Lung (tissue), 12 donors: ENCODE data around the gene OR6K3. TPM values are rescaled to one million over a fixed set of nuclear protein-coding genes. Genes with fewer than 3 reads are reported as not detected.

Experiments used
- ATAC-seq: fragments of 200-7000 bp; cut with Tn5 transposase; one replicate; pipeline ENCODE4 v1.9.1; 2020; ENCODE audit warnings: moderate number of reproducible peaks; ENCODE audit not compliant: insufficient read depth, low FRiP score
- DNase-seq, 3 donors: peaks; one replicate each; pipeline ENCODE4 v3.0.0-alpha.2; 2013 to 2017
- H3K27ac ChIP-seq, 2 donors: one replicate each; pipeline ENCODE4 v1.5.1; 2013; ENCODE audit warnings: mild to moderate bottlenecking in 2 of 2, moderate library complexity in 2 of 2, control low read depth in 1 of 2, inconsistent platforms in 1 of 2, low read depth in 1 of 2, low read length in 1 of 2
- H3K27me3 ChIP-seq, 3 donors: one replicate each; pipeline ENCODE4 v1.5.1; 2013; ENCODE audit warnings: low read length in 2 of 3; ENCODE audit not compliant: control insufficient read depth in 3 of 3, insufficient read depth in 3 of 3
- H3K36me3 ChIP-seq, 4 donors: one replicate each; pipeline ENCODE4 v1.5.1; 2013; ENCODE audit warnings: low read length in 4 of 4, mild to moderate bottlenecking in 1 of 4, moderate library complexity in 1 of 4; ENCODE audit not compliant: control insufficient read depth in 4 of 4, insufficient read depth in 4 of 4
- H3K4me1 ChIP-seq, 5 donors: one replicate each; pipeline ENCODE4 v1.5.1; 2013; ENCODE audit warnings: low read length in 5 of 5, mild to moderate bottlenecking in 2 of 5, moderate library complexity in 1 of 5; ENCODE audit not compliant: control insufficient read depth in 5 of 5, insufficient read depth in 5 of 5
- H3K4me3 ChIP-seq: one replicate; pipeline ENCODE4 v1.5.1; 2013; ENCODE audit warnings: mild to moderate bottlenecking, control low read depth, moderate library complexity
- H3K9ac ChIP-seq, 2 donors: one replicate each; pipeline ENCODE4 v1.5.1; 2013; ENCODE audit warnings: low read length in 2 of 2, control low read depth in 1 of 2; ENCODE audit not compliant: insufficient read depth in 1 of 2
- H3K9me3 ChIP-seq, 4 donors: one replicate each; pipeline ENCODE4 v1.5.1; 2013; ENCODE audit warnings: low read length in 3 of 4, mild to moderate bottlenecking in 1 of 4, moderate library complexity in 1 of 4; ENCODE audit not compliant: control insufficient read depth in 4 of 4, insufficient read depth in 3 of 4
- CTCF ChIP-seq: IDR thresholded peaks from 2 replicates; pipeline ENCODE4 v1.5.1; 2012; ENCODE audit warnings: mild to moderate bottlenecking; ENCODE audit errors: control extremely low read depth, extremely low read depth
- WGBS, 2 donors: extraction: QIAGEN DNeasy Blood & Tissue Kit; methylation state at CpG; one replicate each; pipeline ENCODE4 v1.1.7; 2013; 5-methylcytosine and 5-hydroxymethylcytosine counted together
- polyA plus RNA-seq, 2 donors: library from polyadenylated mRNA; stranded (reverse); fragments of 200-250 nt; gene quantifications; one replicate each; pipeline ENCODE4 v1.2.1, GENCODE V29; 2013
- total RNA-seq, 2 donors: library from RNA; depleted of rRNA in 1 of 2; stranded (reverse); fragments of >200 nt in 1 of 2; gene quantifications; one replicate each; pipeline ENCODE4 v1.2.1, GENCODE V29; 2014 to 2021
- donor health status: control.
- donor health status: control.
- donor health status: Bipolar disorder and iron deficiency.
- donor health status: healthy.
- donor health status: DM: yes; HTN: yes; CAD: no.

Gene OR6K3
- total and polyA plus RNA-seq, 4 donors: 0.06 to 0.12 (median 0.09) TPM; not detected in 1

- DNase-seq: no peak
- no peak within 1 kb of the TSS for H3K27ac ChIP-seq
- H3K36me3 ChIP-seq: no peaks in the 10 kb centered on the region
- H3K4me3 ChIP-seq: no peak within 1 kb of the TSS
- no peak for TF ChIP-seq CTCF
- H3K9ac ChIP-seq: no peak within 1 kb of the TSS
- ATAC-seq: no peak
- H3K9me3 ChIP-seq: no peaks in the 10 kb centered on the region
- 50 to 53% methylated on average over 7 of the region's 7 CpGs for WGBS, 2 donors
- no peaks in the 10 kb centered on the region for H3K4me1 ChIP-seq
- H3K27me3 ChIP-seq: no peaks in the 10 kb centered on the region
These were observed 34.2 kb downstream of the OR6K3 start, which contains the start of gene SPTA1 for GRCh38 chr1:158686111-158687009. TSS of gene SPTA1 (minus strand) at chr1:158686715. CDS start at chr1:158686517, 198 bp downstream.

- H3K27ac ChIP-seq: no peak overlapping the region
- H3K4me3 ChIP-seq: no peak overlapping the region
- no peak for TF ChIP-seq CTCF
- ATAC-seq: no peak
- H3K36me3 ChIP-seq: no peaks in the 10 kb centered on the region
- H3K9ac ChIP-seq: no peak overlapping the region
- DNase-seq: no peak
- H3K4me1 ChIP-seq: no peaks in the 10 kb centered on the region
- no peaks in the 10 kb centered on the region for H3K27me3 ChIP-seq
- 62 to 75% methylated on average over 7 of the region's 7 CpGs for WGBS, 2 donors
- H3K9me3 ChIP-seq: no peaks in the 10 kb centered on the region
These were observed 35.4 kb downstream of the OR6K3 start for GRCh38 chr1:158685085-158685484.

- 81 to 85% methylated on average over 2 of the region's 2 CpGs for WGBS, 2 donors
These were observed 38.9 kb downstream of the OR6K3 start for GRCh38 chr1:158681606-158682005.

More at GRCh38 chr1:158681606-158682005, 38.9 kb downstream of the OR6K3 start:
- Histone ChIP-seq H3K27me3 (no peaks in the 10 kb centered on the region), H3K4me3 (no peak overlapping the region), H3K9me3 (no peaks in the 10 kb centered on the region), H3K4me1 (no peaks in the 10 kb centered on the region), H3K36me3 (no peaks in the 10 kb centered on the region), H3K9ac (no peak overlapping the region), H3K27ac (no peak overlapping the region)
- TF ChIP-seq CTCF: no peak
- ATAC-seq (no peak), DNase-seq (no peak)
